Sigmoid colon (tissue), 7 donors: Measurements from ENCODE around the gene RBM19. TPM values are rescaled to one million over a fixed set of nuclear protein-coding genes. Genes with fewer than 3 reads are reported as not detected.

Experiments used
- DNase-seq: peaks from one replicate; pipeline ENCODE4 v3.0.0-alpha.2; 2019
- H3K27ac ChIP-seq, 4 donors: fragments of 200-600 bp; sonication (generic); one replicate each; pipeline ENCODE4 v1.5.1; 2016 to 2019; ENCODE audit warnings: mild to moderate bottlenecking in 1 of 4
- H3K27me3 ChIP-seq, 3 donors: fragments of 200-600 bp; sonication (generic); one replicate each; pipeline ENCODE4 v1.5.1; 2019; ENCODE audit warnings: mild to moderate bottlenecking in 1 of 3
- H3K36me3 ChIP-seq, 4 donors: fragments of 200-600 bp; sonication (generic); one replicate each; pipeline ENCODE4 v1.5.1; 2016 to 2019
- H3K4me1 ChIP-seq, 4 donors: fragments of 200-600 bp; sonication (generic); one replicate each; pipeline ENCODE4 v1.5.1; 2017 to 2019
- H3K4me3 ChIP-seq, 4 donors: fragments of 200-600 bp; sonication (generic); one replicate each; pipeline ENCODE4 v1.5.1; 2017 to 2019; ENCODE audit warnings: mild to moderate bottlenecking in 2 of 4, moderate library complexity in 1 of 4
- H3K9me3 ChIP-seq, 4 donors: fragments of 200-600 bp in 3 of 4; sonication (generic) in 3 of 4; one replicate each; pipeline versions ENCODE4 v1.5.1 to v1.6.1; 2013 to 2019
- CTCF ChIP-seq, 4 experiments: fragments of 450-650 bp in 3 of 4; fragments of 200-600 bp in 1 of 4; IDR thresholded peaks; one replicate each; pipeline ENCODE4 v1.5.1; 2016 to 2019; ENCODE audit warnings: antibody characterized with exemption in 4 of 4, mild to moderate bottlenecking in 3 of 4, moderate library complexity in 2 of 4
- EP300 ChIP-seq, 4 donors: sonication (generic); formaldehyde crosslinking; IDR thresholded peaks; one replicate each; pipeline ENCODE4 v1.6.1; 2017; ENCODE audit warnings: antibody characterized with exemption in 4 of 4
- POLR2A ChIP-seq, 2 donors: fragments of 450-650 bp; IDR thresholded peaks; one replicate each; pipeline ENCODE4 v1.6.1; 2016; ENCODE audit warnings: antibody characterized with exemption in 2 of 2, mild to moderate bottlenecking in 2 of 2, moderate library complexity in 2 of 2
- POLR2AphosphoS5 ChIP-seq, 4 donors: sonication (generic); formaldehyde crosslinking; IDR thresholded peaks; one replicate each; pipeline ENCODE4 v1.6.1; 2017; ENCODE audit warnings: antibody characterized with exemption in 4 of 4
- WGBS, 2 donors: extraction: QIAGEN DNeasy Blood & Tissue Kit; methylation state at CpG; one replicate each; pipeline ENCODE4 v1.1.7; 2013; 5-methylcytosine and 5-hydroxymethylcytosine counted together
- intact Hi-C: fragments of 100-400 bp; cut with DNase I; formaldehyde crosslinking; loops from one replicate; pipeline ENCODE4 v1.15.1; 2023
- polyA plus RNA-seq, 3 donors: library from polyadenylated mRNA; stranded (reverse); fragments of 200-250 nt; gene quantifications; one replicate each; pipeline ENCODE4 v1.2.3, GENCODE V29; 2013
- total RNA-seq, 4 donors: library from RNA; depleted of rRNA; stranded (reverse); fragments of >200 nt; gene quantifications; one replicate each; pipeline ENCODE4 v1.1.0, GENCODE V29; 2016
- donor health status: healthy with polysubstance abuse.
- donor health status: Bipolar disorder and iron deficiency.
- donor health status: healthy.

Gene RBM19
- total and polyA plus RNA-seq, 7 donors, result 5.3 to 42.7 (median 23.6) TPM

- Histone ChIP-seq H3K27me3 (no peaks in the 10 kb centered on the region), H3K36me3 (peaks cover 0 to 70% (median 23%) of the 10 kb centered on the region in 4 donors), H3K4me1 (no peaks in the 10 kb centered on the region), H3K9me3 (no peaks in the 10 kb centered on the region), H3K27ac (no peak overlapping the region), H3K4me3 (no peak overlapping the region)
- intact Hi-C loops, result loop anchor here (5.0 kb wide), 1 partner anchor 598 kb away; no protein-coding TSS in a partner anchor
- no peak for TF ChIP-seq CTCF (IDR thresholded peaks at IDR 0.05)
- TF ChIP-seq POLR2A (IDR thresholded peaks at IDR 0.05), result no peak
- no peak for TF ChIP-seq POLR2AphosphoS5 (IDR thresholded peaks at IDR 0.05)
- no peak for TF ChIP-seq EP300 (IDR thresholded peaks at IDR 0.05)
- DNase-seq, result no peak
- WGBS, 2 donors, result 93 to 99% methylated on average over 13 of the region's 13 CpGs
Measured at GRCh38 chr12:113909776-113910420, 56.2 kb downstream of the RBM19 start.

GRCh38 chr12:113908584-113909100 is 57.5 kb downstream of the RBM19 start:
- H3K4me1 ChIP-seq, result no peaks in the 10 kb centered on the region
- no peak for DNase-seq
- H3K9me3 ChIP-seq, result no peaks in the 10 kb centered on the region
- intact Hi-C loops, result no loop called here
- peaks cover 0 to 77% (median 15%) of the 10 kb centered on the region in 4 donors for H3K36me3 ChIP-seq
- 94 to 96% methylated on average over 6 of the region's 6 CpGs for WGBS, 2 donors
- H3K4me3 ChIP-seq, result no peak overlapping the region
- H3K27ac ChIP-seq, result no peak overlapping the region
- H3K27me3 ChIP-seq, result no peaks in the 10 kb centered on the region
- no peak for TF ChIP-seq EP300 (IDR thresholded peaks at IDR 0.05)
- TF ChIP-seq POLR2A (IDR thresholded peaks at IDR 0.05), result no peak
- no peak for TF ChIP-seq POLR2AphosphoS5 (IDR thresholded peaks at IDR 0.05)
- no peak for TF ChIP-seq CTCF (IDR thresholded peaks at IDR 0.05)

- no peak overlapping the region for H3K27ac ChIP-seq
- H3K27me3 ChIP-seq, result no peaks in the 10 kb centered on the region
- intact Hi-C loops, result no loop called here
- H3K9me3 ChIP-seq, result no peaks in the 10 kb centered on the region
- peaks cover 0 to 86% (median 15%) of the 10 kb centered on the region in 4 donors for H3K36me3 ChIP-seq
- 90 to 97% methylated on average over 11 of the region's 11 CpGs for WGBS, 2 donors
- H3K4me1 ChIP-seq, result no peaks in the 10 kb centered on the region
- no peak for TF ChIP-seq POLR2AphosphoS5 (IDR thresholded peaks at IDR 0.05)
- no peak for TF ChIP-seq EP300 (IDR thresholded peaks at IDR 0.05)
- no peak for TF ChIP-seq CTCF (IDR thresholded peaks at IDR 0.05)
- TF ChIP-seq POLR2A (IDR thresholded peaks at IDR 0.05), result no peak
- H3K4me3 ChIP-seq, result no peak overlapping the region
- DNase-seq, result no peak
Measured at GRCh38 chr12:113907446-113908180, 58.5 kb downstream of the RBM19 start.

GRCh38 chr12:113906411-113907200 is 59.5 kb downstream of the RBM19 start:
- Histone ChIP-seq H3K9me3 (no peaks in the 10 kb centered on the region), H3K4me3 (no peak overlapping the region), H3K4me1 (no peaks in the 10 kb centered on the region), H3K27me3 (no peaks in the 10 kb centered on the region), H3K27ac (no peak overlapping the region), H3K36me3 (peaks cover 0 to 80% (median 15%) of the 10 kb centered on the region in 4 donors)
- intact Hi-C loops, result no loop called here
- TF ChIP-seq POLR2AphosphoS5 (IDR thresholded peaks at IDR 0.05), result no peak
- no peak for TF ChIP-seq EP300 (IDR thresholded peaks at IDR 0.05)
- no peak for TF ChIP-seq POLR2A (IDR thresholded peaks at IDR 0.05)
- TF ChIP-seq CTCF (IDR thresholded peaks at IDR 0.05), result no peak
- DNase-seq, result no peak
- 97 to 98% methylated on average over 19 of the region's 19 CpGs for WGBS, 2 donors
